ENCODE results near the gene MCF2L2.
A peak's percentile ranks its signal among the peaks of the same experiment; 100 is the strongest.

Gene MCF2L2

DNA sequence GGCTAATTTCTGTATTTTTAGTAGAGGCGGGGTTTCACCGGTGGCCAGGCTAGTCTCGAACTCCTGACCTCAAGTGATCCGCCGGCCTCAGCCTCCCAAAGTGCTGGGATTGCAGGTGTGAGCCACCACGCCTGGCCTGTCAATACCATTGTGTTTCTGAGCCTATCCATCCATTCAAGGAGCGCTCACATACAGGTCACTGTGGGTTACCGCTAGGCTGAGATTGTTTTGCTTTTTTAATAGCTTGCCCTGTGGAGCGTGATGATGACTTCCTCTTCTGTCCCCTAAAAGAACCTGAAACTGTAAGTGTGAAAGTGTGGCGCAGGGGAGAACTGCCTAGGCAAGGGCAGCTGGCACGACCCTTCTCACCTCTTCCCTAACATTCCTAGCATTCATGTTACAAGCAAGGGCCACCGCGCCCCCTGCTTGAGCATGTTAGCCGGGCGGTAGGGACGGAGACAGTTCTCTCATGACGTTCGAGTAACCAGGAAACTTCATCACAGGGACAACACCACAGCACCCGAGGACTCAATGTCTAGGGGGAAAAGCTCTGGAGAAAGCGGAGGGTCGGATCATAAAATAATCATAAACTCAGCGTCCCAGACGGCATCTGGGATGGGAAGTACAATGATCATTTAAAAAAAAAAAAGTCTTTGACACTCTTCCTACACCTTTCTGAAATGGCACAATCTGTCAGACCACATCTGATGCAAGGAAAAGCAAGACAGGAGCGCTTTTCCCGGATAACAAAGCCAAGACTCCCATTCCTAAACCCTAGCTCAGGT lies 266.7 kb downstream of the MCF2L2 start:
- peak; percentile 32 for DNase-seq
- peak; percentile 25 for ATAC-seq

DNA sequence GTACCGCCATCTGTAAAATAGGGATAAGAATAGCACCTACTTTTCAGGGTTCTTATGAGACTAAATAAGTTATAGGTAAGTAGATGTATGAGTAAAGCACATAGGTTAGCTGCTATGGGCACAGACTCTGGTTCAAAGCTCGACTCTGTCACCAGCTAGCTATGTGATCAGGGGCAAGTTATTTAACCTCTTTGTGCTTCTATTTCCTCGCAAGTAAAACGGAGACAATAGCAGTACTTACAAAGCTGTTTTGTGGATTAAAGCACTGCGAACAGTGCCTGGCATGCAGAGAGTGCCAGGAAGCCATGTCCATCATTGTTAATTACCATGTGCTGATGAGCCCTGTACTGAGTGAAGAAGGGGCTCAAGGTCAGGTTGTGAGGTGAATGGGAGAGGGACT lies 267.8 kb downstream of the MCF2L2 start:
- ATAC-seq (no peak), DNase-seq (no peak)

DNA sequence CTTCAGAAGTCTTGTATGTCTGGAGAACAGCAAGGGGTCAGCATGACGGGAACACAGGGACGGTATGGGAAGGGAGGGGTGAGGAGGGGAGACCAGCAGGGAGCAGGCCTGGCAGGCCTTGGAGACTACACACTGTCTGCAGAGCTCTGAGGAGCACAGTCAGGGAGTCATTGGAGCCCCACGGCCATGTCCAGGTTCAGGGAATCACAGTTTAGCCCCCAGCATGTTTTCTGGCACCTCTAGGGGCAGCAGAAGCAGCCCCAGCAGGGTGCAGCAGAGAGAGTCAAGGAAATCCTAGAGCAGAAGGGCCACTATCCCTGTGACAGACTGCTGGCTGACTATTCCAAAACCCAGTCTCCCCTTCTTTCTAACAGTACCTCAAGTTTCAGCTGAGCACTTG lies 269.1 kb downstream of the MCF2L2 start:
- no peak for DNase-seq
- ATAC-seq, result no peak

DNA sequence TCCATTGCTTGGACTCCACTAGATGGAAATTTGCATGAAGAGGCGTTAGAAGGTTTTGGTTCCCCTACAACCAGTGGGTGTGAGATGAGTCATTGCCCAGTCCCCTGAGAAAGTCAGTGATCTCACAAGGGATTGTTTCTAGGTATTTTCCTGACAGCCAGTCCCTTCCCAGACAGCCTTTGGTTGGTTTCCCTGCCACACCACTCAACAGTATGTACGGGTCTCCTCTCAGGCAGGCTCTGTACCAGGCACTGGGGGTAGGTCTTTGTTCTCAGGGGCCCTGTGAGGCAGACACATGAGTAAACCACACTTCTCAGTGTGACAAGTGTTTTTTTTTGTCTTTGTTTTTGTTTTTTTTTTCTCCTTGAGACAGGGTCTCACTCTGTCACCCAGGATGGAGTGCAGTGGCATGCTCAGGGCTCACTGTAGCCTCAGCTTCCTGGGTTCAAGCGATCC lies 269.8 kb downstream of the MCF2L2 start:
- DNase-seq (peak; percentile 57), ATAC-seq (peak; percentile 75)

DNA sequence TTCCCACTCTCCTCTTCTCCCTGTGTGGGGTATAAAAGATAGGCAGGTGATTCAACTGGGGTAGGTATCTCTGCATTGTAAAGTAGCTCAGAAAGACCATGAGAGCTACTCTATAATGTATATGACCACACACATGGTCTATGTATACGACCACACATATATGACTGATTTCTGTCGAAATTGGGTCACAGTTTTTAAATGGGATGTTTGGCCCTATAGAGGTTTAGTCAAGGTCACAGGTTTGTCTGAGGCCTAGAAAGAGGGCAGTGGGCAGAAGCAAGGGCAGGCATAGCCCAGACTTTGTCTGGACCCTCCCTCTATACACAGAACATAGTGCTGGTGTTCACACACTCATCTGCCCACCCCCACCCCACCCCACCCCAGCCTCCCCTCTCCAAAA lies 270.3 kb downstream of the MCF2L2 start:
- ATAC-seq, result peak; percentile 40
- DNase-seq, result no peak

DNA sequence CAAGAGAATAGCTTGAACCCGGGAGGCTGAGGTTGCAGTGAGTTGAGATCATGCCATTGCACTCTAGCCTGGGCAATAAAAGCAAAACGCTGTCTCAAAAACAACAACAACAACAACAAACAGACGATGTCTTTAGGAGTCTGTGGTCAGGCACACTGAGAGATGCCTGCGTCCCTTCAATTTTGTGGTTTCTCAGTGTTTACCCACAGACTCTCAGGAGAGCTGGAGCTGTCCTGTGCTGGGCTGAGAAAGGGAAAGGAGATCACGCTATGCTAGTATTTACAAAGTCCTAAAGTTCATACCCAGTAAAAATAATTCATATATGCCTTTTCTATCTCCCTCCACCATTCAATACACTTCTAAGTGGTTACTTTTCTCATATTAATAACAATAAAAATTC lies 272.2 kb downstream of the MCF2L2 start:
- no peak for DNase-seq
- ATAC-seq, result no peak

DNA sequence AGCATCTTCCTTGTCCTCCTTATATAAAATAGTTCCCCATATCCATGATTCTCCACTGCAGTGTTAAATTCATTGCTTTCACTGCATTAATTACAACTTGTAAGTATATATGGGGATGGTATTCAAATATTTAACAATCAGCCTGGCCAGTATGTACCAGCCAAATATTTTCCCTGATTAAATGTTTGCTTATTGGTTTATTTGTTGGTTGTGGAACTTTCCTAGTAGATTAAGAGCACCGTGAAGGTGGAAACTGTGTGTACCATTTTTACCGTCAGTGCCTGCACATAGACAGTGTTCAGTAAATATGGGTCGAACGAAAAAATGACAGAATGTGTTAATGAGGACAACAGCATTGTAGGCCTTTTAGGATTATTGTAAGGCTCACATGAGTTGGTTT lies 272.9 kb downstream of the MCF2L2 start:
- ATAC-seq (no peak), DNase-seq (no peak)

DNA sequence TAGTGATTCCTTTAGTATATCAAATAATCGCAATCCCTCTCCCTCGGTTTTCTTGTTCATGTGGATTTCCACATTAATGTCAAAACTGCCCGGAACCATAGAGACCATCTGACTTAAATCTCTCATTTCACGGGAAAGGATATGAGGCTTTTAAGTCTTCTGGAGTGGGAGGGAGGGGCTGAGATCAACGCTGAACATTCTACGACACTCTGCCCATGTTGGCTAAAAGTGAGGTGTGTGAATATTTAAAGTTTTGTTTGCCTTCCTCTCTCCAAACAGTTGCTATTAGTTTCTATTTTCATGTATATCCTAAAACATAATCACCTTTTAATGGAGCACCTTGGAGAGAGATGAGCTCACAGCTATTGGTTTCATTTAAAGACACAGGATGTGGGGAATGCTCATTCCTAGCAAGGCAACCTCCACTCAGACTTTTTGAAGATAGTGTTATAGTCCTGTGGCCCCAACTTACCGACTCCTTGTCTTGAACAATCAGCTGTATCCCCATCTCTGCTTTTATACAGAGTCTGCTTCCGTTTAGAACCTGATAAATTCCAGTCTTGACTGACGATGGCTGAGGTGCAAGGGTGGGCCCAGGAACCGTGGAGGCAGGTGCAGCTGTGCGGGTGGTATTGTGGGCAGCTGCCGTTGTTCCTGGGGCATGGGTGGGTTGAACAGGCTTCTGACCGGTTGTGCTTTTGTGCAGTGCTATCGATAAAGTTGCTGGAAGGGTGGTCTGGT lies 275.0 kb downstream of the MCF2L2 start:
- ATAC-seq (no peak), DNase-seq (no peak)

DNA sequence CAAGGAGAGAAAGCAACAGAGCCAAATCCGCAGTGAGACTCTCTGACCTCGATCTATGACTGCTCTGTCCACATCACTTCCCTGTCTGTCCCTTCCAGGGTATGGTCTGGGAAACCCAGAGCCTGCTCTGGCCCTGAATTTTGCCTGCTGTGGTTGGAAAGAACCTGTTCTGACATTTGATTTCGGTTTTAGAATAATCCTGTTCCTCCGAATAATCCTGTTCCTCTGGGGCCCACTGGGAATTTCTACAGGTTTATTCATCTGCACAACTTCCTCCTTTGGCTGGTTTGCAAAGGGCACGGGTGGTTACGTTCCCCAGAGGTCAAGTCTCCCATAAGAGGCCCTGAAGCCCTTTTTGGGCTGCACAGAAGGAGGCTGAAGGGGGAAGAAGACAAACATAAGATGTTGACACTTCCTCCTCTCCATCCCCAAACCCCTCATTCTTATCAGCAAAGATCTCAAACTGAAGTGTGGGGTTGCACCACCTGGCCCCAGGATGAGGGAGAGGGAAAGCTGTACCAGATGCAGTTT lies 276.5 kb downstream of the MCF2L2 start:
- no peak for ATAC-seq
- no peak for DNase-seq

DNA sequence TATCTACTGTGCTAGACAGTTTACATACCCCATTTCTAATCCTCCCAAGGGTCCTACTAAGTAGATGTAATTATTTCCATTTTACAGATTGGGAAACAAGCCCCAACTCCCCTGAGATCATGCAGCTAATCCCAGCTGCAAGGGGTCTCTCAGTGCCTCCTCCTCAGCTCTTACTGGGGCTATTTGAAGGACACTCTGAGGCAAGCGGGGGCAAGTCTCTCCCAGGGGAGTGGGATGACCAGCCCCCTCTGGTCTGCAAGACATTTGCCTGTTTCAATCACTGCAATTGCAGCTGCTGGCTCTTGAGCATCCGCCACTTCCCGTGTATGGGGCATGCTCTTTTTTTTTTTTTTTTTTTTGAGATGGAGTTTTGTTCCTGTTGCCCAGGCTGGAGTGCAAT lies 277.3 kb downstream of the MCF2L2 start:
- ATAC-seq (no peak), DNase-seq (no peak)

DNA sequence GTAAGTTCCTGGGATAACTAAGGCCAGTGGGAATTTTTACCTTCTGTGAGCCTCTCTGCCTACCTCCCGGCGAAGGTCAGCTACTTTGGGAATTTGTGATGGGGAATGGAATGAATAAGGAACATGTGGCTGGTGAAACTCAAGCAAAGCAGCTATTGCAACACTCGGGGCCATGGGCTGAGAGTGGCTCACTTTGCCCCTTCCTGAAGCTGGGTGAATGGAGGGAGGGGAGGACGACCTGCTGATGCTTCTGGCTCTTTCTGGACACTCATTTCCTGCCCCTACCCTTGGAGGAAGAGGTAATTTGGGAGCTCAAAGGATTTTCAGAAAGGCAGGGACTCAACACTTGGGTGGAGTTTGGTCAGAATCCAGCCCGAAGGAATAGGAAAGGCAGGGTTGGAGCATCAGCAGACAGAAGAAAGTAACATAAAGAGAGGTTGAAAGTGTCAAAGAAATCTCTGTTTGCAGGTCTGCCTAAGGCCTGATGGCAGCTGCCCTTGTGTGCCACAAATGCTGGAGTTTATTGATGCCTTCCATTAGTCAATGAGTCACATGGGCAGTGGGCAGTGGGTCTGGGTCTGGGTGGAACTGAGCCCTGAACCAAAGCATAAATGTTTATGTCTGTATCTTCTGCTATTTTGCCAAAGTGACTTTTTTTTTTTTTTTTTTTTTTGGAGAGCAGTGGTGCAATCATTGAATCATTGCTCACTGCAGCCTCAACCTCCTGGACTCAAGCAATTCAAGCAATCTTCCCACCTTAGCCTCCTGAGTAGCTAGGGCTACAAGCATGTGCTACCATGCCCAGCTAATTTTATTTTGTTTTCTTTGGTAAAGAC lies 278.3 kb downstream of the MCF2L2 start:
- DNase-seq (no peak), ATAC-seq (no peak)

DNA sequence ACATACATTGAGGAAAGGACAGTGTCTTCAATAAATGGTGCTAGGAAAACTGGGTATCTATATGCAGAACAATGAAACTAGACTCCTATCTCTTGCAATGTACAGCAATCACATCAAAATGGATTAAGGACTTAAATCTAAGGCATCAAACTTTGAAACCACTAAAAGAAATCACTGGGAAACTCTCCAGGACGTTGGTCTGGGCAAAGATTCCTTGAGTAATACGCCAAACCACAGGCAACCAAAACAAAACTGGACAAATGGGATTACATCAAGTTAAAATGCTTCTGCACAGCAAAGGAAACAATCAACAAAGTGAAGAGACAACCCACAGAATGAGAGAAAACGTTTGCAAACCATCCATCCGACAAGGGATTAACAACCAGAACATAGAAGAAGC lies 280.4 kb downstream of the MCF2L2 start:
- ATAC-seq, result no peak
- no peak for DNase-seq

DNA sequence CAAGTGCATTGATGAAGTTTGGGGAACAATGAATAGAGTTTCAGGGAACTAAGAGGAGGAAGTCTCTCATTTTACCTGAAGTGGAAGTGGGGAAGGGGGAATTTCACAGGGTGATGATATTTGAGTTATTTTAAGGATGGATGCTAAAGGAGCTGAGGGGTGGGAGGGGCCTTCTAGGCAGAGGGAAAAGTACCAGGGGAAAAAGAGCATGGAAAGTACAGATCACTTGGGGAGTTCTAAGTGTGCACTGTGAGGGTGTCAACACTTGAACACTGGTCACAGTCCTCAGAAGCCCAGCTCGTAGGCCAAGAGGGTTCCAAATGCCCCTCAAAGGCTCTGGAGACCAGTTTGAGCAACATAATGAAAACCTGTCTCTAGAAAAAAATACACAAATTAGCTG lies 284.1 kb downstream of the MCF2L2 start:
- ATAC-seq (no peak), DNase-seq (no peak)

DNA sequence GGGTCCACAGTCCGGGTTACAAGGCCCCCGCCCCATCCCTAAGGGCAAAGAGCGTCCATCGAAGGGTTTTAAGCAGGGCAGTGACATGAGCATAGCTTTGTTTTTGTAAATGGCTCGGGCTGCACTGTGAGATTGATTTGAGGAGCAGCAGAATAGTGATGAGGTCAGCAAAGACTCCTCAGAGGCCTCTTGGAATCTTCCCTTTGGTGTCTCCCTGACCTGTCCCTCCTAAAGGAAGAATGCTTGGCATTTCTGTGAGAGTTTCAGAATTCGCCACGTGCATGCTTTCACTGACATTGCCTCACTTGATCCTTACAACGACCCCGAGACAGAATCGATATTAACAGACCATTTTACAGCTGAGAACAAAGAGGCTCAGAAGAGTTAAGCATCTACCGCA lies 286.2 kb downstream of the MCF2L2 start:
- DNase-seq (no peak), ATAC-seq (no peak)

DNA sequence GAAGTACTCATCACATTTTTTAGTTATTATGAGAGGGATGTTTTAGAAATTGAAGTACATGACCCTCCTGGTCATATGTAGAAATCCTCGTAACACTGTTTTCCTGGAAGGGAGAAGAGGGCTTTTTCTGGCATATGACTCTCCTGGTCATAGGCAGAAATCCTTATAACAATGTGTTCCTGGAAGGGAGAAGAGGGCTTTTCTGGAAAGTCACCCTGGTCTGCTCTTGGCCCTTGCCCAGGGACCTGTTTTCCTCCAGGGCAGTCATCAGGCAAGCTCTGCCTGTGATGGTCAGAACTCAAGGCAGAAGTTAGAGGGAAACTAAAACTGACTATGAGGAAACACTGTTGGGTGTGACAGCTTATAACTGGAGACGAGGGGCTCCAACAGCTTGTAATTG lies 293.6 kb downstream of the MCF2L2 start:
- no peak for DNase-seq
- no peak for ATAC-seq

DNA sequence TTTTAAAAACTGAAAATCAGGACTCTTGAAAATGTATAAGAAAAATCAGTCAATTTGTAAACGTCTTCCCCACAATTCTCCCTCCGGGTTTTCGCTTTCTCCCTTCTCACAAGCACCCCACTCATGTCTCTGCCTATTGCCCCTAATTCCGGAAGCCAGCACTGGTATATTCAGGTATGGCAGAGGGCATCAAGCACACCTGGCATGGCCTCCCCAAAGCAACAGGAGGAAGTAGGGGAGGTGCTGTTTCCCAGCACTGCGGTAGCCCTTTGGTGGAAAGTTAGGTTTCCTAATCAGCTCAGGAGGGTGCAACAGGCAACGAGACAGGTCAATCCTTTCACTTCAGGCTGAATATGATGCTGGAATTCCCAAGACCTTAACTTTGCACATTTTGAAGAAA lies 296.0 kb downstream of the MCF2L2 start:
- ATAC-seq, result no peak

DNA sequence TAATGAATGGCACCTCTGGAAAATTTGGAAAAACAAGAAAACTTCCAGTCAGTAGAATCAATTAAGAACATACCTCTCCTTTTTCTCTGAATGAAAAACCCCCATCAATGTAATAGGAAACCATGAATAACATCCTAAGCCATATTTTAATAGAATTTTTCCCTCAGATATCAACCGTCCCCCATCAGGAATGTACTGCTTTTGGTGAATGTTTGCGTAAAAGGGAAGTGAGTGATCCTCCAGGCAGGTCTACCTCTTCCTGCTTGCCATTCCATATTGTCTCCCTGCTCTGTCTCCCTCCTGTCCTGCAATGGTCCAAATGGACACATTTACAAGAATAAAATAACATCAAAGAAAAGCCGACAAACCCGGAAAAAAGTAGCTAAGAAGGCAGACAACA lies 296.7 kb downstream of the MCF2L2 start:
- DNase-seq, result no peak
- ATAC-seq, result no peak

More for the DNA sequence above, 296.0 kb downstream of the MCF2L2 start:
- DNase-seq, result no peak

DNA sequence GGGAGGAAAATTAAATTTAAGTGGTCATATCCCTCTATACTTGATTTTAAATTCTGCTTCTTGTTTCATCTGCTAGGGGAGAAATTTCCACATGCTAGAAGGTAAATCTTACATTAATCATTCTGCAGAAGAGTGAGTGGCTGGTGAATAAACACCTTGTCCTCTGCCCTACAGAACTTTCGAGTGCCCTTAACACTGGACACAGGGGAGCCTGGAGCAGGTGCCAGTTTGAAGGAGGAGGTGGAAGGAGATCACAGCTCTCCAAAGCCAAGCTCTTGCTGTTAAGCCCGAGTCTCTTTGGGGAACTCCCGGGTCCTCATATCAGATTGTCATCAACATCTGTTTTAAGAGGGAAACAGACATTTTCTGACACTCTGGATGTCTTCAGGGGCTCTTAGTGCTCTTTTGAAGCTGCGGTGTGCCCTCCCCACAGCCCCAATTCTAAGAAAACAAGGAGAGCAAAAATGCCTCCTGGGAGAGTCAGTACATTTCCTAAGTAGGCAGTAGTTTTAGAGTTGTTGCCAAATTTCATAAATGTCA lies 297.2 kb downstream of the MCF2L2 start:
- DNase-seq (no peak), ATAC-seq (no peak)

DNA sequence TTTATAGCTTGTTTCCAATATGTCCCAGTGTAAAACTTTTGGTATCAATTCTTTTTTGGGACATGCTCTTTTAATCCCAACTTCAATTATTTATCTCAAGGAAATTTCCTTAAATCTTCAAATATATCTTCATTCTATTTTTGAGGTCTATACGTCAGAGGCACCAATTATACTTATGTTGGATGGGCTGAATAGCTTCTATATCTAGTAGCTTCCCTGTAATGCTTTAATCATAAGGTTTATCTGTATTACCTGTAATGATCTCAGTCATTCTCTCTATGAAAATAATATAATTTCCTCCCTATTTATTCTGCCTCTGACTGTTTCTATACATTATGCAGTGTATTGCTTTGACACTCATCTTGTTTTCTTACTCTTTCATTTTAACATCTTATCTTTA lies 299.2 kb downstream of the MCF2L2 start:
- DNase-seq, result no peak
- ATAC-seq, result no peak

DNA sequence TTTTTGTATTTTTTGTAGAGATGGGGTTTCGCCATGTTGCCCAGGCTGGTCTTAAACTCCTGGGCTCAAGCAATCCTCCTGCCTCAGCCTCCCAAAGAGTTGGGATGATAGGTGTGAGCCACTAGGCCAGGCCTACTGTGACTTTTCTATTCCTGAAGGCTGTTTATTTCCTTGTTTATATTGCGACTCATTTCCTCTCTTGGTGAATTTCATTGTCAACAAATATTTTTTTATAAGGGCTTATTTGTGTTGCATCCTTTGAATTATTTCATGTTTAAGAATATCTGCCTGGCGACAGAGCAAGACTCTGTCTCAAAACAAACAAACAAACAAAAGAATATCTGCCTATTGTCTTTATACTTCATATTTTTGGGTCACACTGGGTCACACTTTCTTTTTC lies 299.7 kb downstream of the MCF2L2 start:
- no peak for ATAC-seq
- no peak for DNase-seq
